BE2C (cell line): ENCODE measurements around the gene UPK1B.
"Not testable (repeated sequence)": the region's sequence is repeated elsewhere in the genome, so short reads cannot be mapped to it uniquely, and the experiment has no call there.

Experiments used
- DNase-seq: peaks from one replicate; pipeline ENCODE4 v3.0.0-alpha.2; 2020
- H3K27me3 ChIP-seq: fragments of 250-450 bp; sonication (Bioruptor Pico); 2 replicates; pipeline ENCODE4 v1.5.1; 2020; ENCODE audit warnings: mild to moderate bottlenecking
- H3K36me3 ChIP-seq: fragments of 250-450 bp; sonication (Bioruptor Pico); 2 replicates; pipeline ENCODE4 v1.5.1; 2020; ENCODE audit warnings: mild to moderate bottlenecking
- H3K4me1 ChIP-seq: fragments of 250-450 bp; sonication (Bioruptor Pico); 2 replicates; pipeline ENCODE4 v1.5.1; 2020
- H3K4me3 ChIP-seq: 2 replicates; pipeline ENCODE4 v1.5.1; 2011; ENCODE audit warnings: low read depth, low read length
- H3K9me3 ChIP-seq: fragments of 250-450 bp; sonication (Bioruptor Pico); 2 replicates; pipeline ENCODE4 v1.5.1; 2020
- CTCF ChIP-seq: IDR thresholded peaks from 2 replicates; pipeline ENCODE4 v1.5.1; 2012; ENCODE audit warnings: mild to moderate bottlenecking, low read depth, low read length

Gene UPK1B

GRCh38 chr3:119240101-119240590 lies 66.7 kb downstream of the UPK1B start:
- no peak for DNase-seq
- Histone ChIP-seq H3K36me3 (no peaks in the 10 kb centered on the region), H3K9me3 (no peaks in the 10 kb centered on the region), H3K27me3 (no peaks in the 10 kb centered on the region), H3K4me1 (no peaks in the 10 kb centered on the region), H3K4me3 (peak overlapping the region; percentile 60)
- no peak for TF ChIP-seq CTCF

DNA sequence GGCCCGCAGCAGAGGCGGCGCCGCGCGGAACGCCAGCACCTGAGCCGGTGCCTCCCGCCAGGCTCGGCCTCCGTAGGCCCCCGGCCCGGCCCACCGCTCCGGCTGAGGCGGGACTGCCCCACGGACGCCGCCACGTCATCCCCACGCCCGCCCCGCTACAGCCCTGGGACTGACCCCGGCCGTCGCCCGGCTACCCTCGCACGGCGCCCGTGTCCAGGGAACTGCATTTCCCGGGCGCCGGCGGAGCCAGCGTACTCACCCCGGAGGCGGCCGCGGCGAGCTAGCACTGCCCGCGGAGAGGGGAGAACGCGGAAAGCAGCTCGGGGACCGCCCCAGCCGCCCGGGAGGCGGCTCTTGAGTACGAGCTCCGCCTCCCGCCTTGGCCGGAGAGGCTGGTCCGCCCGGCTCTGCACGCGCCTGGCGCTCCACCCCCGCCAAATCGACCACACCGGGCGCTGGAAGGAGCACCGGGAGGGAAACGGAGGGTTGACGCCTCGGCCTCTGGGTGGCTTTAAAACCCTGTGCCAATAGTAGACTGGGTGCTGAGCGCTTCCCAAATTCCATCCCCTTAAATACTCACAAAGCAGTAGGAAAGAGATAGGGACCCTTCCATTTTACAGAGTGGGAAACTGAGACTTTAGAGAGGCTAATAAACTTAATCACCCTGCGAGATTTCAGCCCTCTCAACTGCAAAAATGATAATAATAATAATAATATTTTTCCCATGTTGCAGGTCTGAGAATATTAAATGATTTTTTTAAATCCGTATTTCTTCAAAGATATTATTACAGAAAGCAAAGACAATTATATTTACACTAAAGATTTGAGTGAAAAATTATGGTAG lies 67.4 kb downstream of the UPK1B start, which contains the start of gene B4GALT4:
Gene B4GALT4 (minus strand): TSS at position 288 of the 844 bp plus-strand sequence. CDS start 10,779 bp downstream, outside the sequence.
- TF ChIP-seq CTCF, result 0 out of 2 replicates have a peak, but pooled peaks have one; percentile 5
- H3K4me1 ChIP-seq, result no peaks in the 10 kb centered on the region
- DNase-seq, result peak; percentile 92

GRCh38 chr3:119242387-119243057 lies 69.1 kb downstream of the UPK1B start:
- not testable (repeated sequence) for H3K36me3 ChIP-seq, H3K4me3 ChIP-seq, H3K27me3 ChIP-seq, H3K9me3 ChIP-seq, DNase-seq, H3K4me1 ChIP-seq

More for the DNA sequence above, 67.4 kb downstream of the UPK1B start, which contains the start of gene B4GALT4:
- H3K9me3 ChIP-seq, result no peaks in the 10 kb centered on the region
- H3K4me3 ChIP-seq, result peak within 1 kb of the TSS; percentile 60
- no peaks in the 10 kb centered on the region for H3K27me3 ChIP-seq
- no peaks in the 10 kb centered on the region for H3K36me3 ChIP-seq

DNA sequence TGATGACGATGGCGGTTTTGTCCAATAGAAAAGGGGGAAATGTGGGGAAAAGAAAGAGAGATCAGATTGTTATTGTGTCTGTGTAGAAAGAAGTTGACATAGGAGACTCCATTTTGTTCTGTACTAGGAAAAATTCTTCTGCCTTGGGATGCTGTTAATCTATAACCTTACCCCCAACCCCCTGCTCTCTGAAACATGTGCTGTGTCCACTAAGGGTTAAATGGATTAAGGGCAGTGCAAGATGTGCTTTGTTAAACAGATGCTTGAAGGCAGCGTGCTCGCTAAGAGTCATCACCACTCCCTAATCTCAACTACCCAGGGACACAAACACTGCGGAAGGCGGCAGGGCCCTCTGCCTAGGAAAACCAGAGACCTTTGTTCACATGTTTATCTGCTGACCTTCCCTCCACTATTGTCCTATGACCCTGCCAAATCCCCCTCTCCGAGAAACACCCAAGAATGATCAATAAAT lies 69.7 kb downstream of the UPK1B start:
- DNase-seq, H3K4me3 ChIP-seq, H3K27me3 ChIP-seq, H3K4me1 ChIP-seq, H3K36me3 ChIP-seq, H3K9me3 ChIP-seq: not testable (repeated sequence)

- Histone ChIP-seq H3K9me3 (no peaks in the 10 kb centered on the region), H3K36me3 (no peaks in the 10 kb centered on the region), H3K4me1 (no peaks in the 10 kb centered on the region), H3K4me3 (no peak overlapping the region), H3K27me3 (no peaks in the 10 kb centered on the region)
- no peak for DNase-seq
- no peak for TF ChIP-seq CTCF
These were observed 70.3 kb downstream of the UPK1B start for GRCh38 chr3:119243712-119244111.

DNA sequence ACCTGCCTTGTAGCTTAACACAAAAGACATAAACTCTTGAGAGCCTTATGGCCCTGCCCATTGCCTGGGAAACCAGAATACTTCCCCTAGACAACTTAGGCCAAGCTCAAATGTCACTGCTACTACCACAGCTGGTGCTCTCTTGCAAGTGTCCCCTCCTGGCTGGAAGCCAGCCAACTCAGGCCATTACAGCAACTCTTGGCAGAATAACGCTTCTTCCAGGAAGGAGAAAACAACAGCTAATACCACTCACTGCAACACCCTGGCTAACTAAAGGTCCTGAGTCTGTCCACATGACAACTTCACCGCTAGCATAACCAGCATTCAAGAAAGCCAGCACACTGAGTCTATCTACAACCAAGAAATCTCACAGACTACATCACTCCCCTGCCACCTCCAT lies 72.4 kb downstream of the UPK1B start:
- peak; percentile 42 for DNase-seq
- no peaks in the 10 kb centered on the region for H3K9me3 ChIP-seq
- TF ChIP-seq CTCF, result no peak
- H3K27me3 ChIP-seq, result no peaks in the 10 kb centered on the region
- no peak overlapping the region for H3K4me3 ChIP-seq
- H3K36me3 ChIP-seq, result no peaks in the 10 kb centered on the region
- no peaks in the 10 kb centered on the region for H3K4me1 ChIP-seq
